GM23338 (cell line): ENCODE results near the gene ST6GALNAC3. TPM values are rescaled to one million over a fixed set of nuclear protein-coding genes. Genes with fewer than 3 reads are reported as not detected.

ENCODE experiments used
- ATAC-seq: fragments of 200-7000 bp; cut with Tn5 transposase; 3 replicates; pipeline ENCODE4 v1.9.1; 2020
- DNase-seq: peaks from one replicate; pipeline ENCODE4 v3.0.0-alpha.2; 2015; ENCODE audit warnings: low spot score
- H2AFZ ChIP-seq: fragments of 200-600 bp; sonication (generic); 2 replicates; pipeline ENCODE4 v1.8.0; 2016; ENCODE audit warnings: antibody characterized with exemption, mild to moderate bottlenecking, moderate library complexity
- H3F3A ChIP-seq: fragments of 200-600 bp; sonication (generic); replicated peaks from 2 replicates; pipeline ENCODE4 v1.8.0; 2017; ENCODE audit warnings: antibody characterized with exemption, mixed run types, low read depth
- H3K27ac ChIP-seq: fragments of 200-600 bp; sonication (generic); 2 replicates; pipeline ENCODE4 v1.6.1; 2016; ENCODE audit warnings: low read depth
- H3K27me3 ChIP-seq: fragments of 200-600 bp; sonication (generic); 2 replicates; pipeline ENCODE4 v1.8.0; 2016; ENCODE audit warnings: mild to moderate bottlenecking, mixed run types, moderate library complexity; ENCODE audit not compliant: insufficient read depth
- H3K36me3 ChIP-seq: fragments of 200-600 bp; sonication (generic); 2 replicates; pipeline ENCODE4 v1.8.0; 2016; ENCODE audit warnings: mild to moderate bottlenecking; ENCODE audit not compliant: insufficient read depth
- H3K4me1 ChIP-seq: fragments of 200-600 bp; sonication (generic); 2 replicates; pipeline ENCODE4 v1.8.0; 2016; ENCODE audit warnings: mild to moderate bottlenecking, moderate library complexity; ENCODE audit not compliant: insufficient read depth
- H3K4me2 ChIP-seq: fragments of 200-600 bp; sonication (generic); 2 replicates; pipeline ENCODE4 v1.7.1; 2017; ENCODE audit warnings: mixed run types
- H3K4me3 ChIP-seq: fragments of 200-600 bp; sonication (generic); 2 replicates; pipeline ENCODE4 v1.6.1; 2016; ENCODE audit warnings: mixed run types
- H3K79me2 ChIP-seq: fragments of 200-600 bp; sonication (generic); replicated peaks from 2 replicates; pipeline ENCODE4 v1.8.0; 2017; ENCODE audit warnings: mild to moderate bottlenecking; ENCODE audit not compliant: insufficient read depth
- H3K9me2 ChIP-seq: fragments of 200-600 bp; sonication (generic); 2 replicates; pipeline ENCODE4 v1.8.0; 2017; ENCODE audit not compliant: insufficient read depth
- H4K20me1 ChIP-seq: fragments of 200-600 bp; sonication (generic); replicated peaks from 2 replicates; pipeline ENCODE4 v1.8.0; 2017; ENCODE audit warnings: mild to moderate bottlenecking; ENCODE audit not compliant: insufficient read depth
- H3K27ac Mint-ChIP-seq: 2 replicates; pipeline ENCODE4 v1.8.0; 2020; ENCODE audit warnings: inconsistent platforms, mild to moderate bottlenecking, moderate library complexity, mixed read lengths
- H3K27me3 Mint-ChIP-seq: 3 replicates; pipeline ENCODE4 v1.8.0; 2022; ENCODE audit warnings: low read depth, mild to moderate bottlenecking, moderate library complexity, mixed read lengths, inconsistent platforms; ENCODE audit not compliant: insufficient read depth, poor library complexity
- H3K36me3 Mint-ChIP-seq: 3 replicates; pipeline ENCODE4 v1.8.0; 2021; ENCODE audit warnings: low read depth, mild to moderate bottlenecking, inconsistent platforms, moderate library complexity, mixed read lengths
- H3K4me1 Mint-ChIP-seq: 3 replicates; pipeline ENCODE4 v1.8.0; 2020; ENCODE audit warnings: mild to moderate bottlenecking, inconsistent platforms, mixed read lengths
- H3K4me3 Mint-ChIP-seq: 3 replicates; pipeline ENCODE4 v1.8.0; 2021; ENCODE audit warnings: moderate library complexity, mild to moderate bottlenecking, inconsistent platforms, mixed read lengths
- H3K9me3 Mint-ChIP-seq: 3 replicates; pipeline ENCODE4 v1.8.0; 2020; ENCODE audit warnings: moderate library complexity, mild to moderate bottlenecking, inconsistent platforms, mixed read lengths
- EZH2 ChIP-seq: fragments of 200-600 bp; sonication (generic); IDR thresholded peaks from one replicate; pipeline ENCODE4 v1.8.0; 2017; ENCODE audit warnings: antibody characterized with exemption, mild to moderate bottlenecking, low read depth; ENCODE audit not compliant: unreplicated experiment
- EZH2phosphoT487 ChIP-seq: fragments of 200-600 bp; sonication (generic); IDR thresholded peaks from one replicate; pipeline ENCODE4 v1.8.1; 2018; ENCODE audit warnings: antibody characterized with exemption; ENCODE audit not compliant: unreplicated experiment
- JUNB ChIP-seq: IDR thresholded peaks from one replicate; pipeline ENCODE4 v1.6.1; 2016; ENCODE audit warnings: antibody characterized with exemption; ENCODE audit not compliant: unreplicated experiment
- NANOG ChIP-seq: IDR thresholded peaks from 2 replicates; pipeline ENCODE4 v1.6.1; 2016; ENCODE audit warnings: antibody characterized with exemption, borderline replicate concordance
- REST ChIP-seq: IDR thresholded peaks from one replicate; pipeline ENCODE4 v1.6.1; 2018; ENCODE audit warnings: antibody characterized with exemption; ENCODE audit not compliant: unreplicated experiment
- ZNF114 ChIP-seq: fragments of 250-450 bp; sonication (Bioruptor Pico); IDR thresholded peaks from 2 replicates; pipeline ENCODE4 v1.5.0; 2020; ENCODE audit warnings: mild to moderate bottlenecking, moderate library complexity
- polyA plus RNA-seq: library from polyadenylated mRNA; unstranded; fragments of >200 nt; fragmentation: Nextera tagmentation; extraction: Ambion mirVana; gene quantifications from 2 replicates; pipeline ENCODE4 v1.2.1, GENCODE V29; 2016
- total RNA-seq: library from RNA; depleted of rRNA; stranded (reverse); fragments of >200 nt; shearing (Covaris generic); gene quantifications from 2 replicates; pipeline ENCODE4 v1.2.3, GENCODE V29; 2014
- TF ChIP-seq, protein P1 (sequence below), 2 experiments: fragments of 200-600 bp in 1 of 2; sonication (generic) in 1 of 2; conservative IDR thresholded peaks; 2 replicates each; pipeline versions ENCODE4 v1.5.1 to v1.6.1; 2016 to 2017; ENCODE audit warnings: antibody characterized with exemption in 2 of 2, low read depth in 2 of 2, mild to moderate bottlenecking in 2 of 2, moderate library complexity in 1 of 2

ST6GALNAC3 gene
- total and polyA plus RNA-seq, 2 experiments from 2014 or later: 4.7 to 11.6 TPM

DNA sequence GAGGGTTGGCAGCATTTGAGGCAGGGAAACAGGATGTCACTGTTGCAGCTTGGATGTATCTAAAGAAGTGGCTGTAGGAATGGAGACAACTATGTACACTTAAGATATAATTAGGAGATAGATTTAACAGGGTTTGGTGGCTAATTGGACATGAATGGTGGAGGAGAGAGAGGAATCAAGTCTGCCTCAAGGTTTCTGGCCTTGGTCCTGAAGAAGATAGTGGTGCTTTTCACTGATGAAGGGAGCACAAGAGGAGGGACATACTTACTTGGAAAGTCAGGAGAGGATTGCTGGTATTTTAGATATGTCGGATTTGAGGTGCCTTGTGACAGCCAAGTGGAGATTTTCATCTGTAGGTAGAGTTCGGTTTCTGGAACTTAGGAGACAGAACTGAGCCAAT lies 123.9 kb downstream of the ST6GALNAC3 start:
- Mint-ChIP-seq H3K27me3 (no peaks in the 10 kb centered on the region), H3K4me1 (peaks cover 11% of the 10 kb centered on the region), H3K36me3 (peaks cover 11% of the 10 kb centered on the region), H3K27ac (no peak overlapping the region), H3K9me3 (peaks cover 6% of the 10 kb centered on the region; the same call in 1 of the 3 replicates), H3K4me3 (no peak overlapping the region)
- Histone ChIP-seq H3K4me1 (no peaks in the 10 kb centered on the region; the same call in 1 of the 2 replicates), H3K9me2 (peaks cover 10% of the 10 kb centered on the region), H3K27ac (no peak overlapping the region), H4K20me1 (no peaks in the 10 kb centered on the region), H3K4me3 (no peak overlapping the region), H2AFZ (no peak overlapping the region), H3K36me3 (no peaks in the 10 kb centered on the region), H3F3A (no peaks in the 10 kb centered on the region), H3K4me2 (no peak overlapping the region), H3K79me2 (no peaks in the 10 kb centered on the region; the same call in 1 of the 2 replicates), H3K27me3 (no peaks in the 10 kb centered on the region)
- TF ChIP-seq REST: peak; percentile 46
- TF ChIP-seq, protein P1, sequence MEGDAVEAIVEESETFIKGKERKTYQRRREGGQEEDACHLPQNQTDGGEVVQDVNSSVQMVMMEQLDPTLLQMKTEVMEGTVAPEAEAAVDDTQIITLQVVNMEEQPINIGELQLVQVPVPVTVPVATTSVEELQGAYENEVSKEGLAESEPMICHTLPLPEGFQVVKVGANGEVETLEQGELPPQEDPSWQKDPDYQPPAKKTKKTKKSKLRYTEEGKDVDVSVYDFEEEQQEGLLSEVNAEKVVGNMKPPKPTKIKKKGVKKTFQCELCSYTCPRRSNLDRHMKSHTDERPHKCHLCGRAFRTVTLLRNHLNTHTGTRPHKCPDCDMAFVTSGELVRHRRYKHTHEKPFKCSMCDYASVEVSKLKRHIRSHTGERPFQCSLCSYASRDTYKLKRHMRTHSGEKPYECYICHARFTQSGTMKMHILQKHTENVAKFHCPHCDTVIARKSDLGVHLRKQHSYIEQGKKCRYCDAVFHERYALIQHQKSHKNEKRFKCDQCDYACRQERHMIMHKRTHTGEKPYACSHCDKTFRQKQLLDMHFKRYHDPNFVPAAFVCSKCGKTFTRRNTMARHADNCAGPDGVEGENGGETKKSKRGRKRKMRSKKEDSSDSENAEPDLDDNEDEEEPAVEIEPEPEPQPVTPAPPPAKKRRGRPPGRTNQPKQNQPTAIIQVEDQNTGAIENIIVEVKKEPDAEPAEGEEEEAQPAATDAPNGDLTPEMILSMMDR (conservative IDR thresholded peaks at IDR 0.05; ENCODE audit: low read depth in 2 of 2): no peak
- DNase-seq (no peak), ATAC-seq (no peak)

DNA sequence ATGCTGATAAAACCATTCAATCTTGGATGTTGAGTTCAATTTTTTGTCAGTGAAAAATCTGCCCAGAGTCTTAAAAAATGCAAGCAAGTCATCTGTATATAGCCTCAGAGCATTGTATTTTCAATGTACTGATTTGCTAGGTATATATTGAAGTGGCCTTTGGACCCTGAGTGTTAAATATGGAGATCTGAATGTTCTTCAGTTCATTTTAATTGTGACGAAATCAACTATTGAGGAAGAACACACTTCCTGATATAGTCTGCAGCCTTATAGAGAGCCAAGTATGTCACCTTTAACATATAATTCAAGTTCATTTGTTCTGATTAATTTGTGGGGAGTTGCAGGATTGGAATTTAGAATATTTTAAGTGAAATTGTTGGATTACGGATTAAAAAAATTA lies 128.1 kb downstream of the ST6GALNAC3 start:
- H3K79me2 ChIP-seq: no peaks in the 10 kb centered on the region; the same call in 1 of the 2 replicates
- Mint-ChIP-seq H3K27ac (no peak overlapping the region), H3K36me3 (peaks cover 14% of the 10 kb centered on the region), H3K9me3 (peaks cover 6% of the 10 kb centered on the region; the same call in 1 of the 3 replicates), H3K4me1 (0 out of 3 replicates have a peak, but pooled peaks cover 2% of the 10 kb centered on the region), H3K4me3 (no peak overlapping the region), H3K27me3 (no peaks in the 10 kb centered on the region)
- no peaks in the 10 kb centered on the region for H4K20me1 ChIP-seq
- no peaks in the 10 kb centered on the region; the same call in 1 of the 2 replicates for H3K36me3 ChIP-seq
- H3K9me2 ChIP-seq: peaks cover 14% of the 10 kb centered on the region
- H3F3A ChIP-seq: no peaks in the 10 kb centered on the region
- H3K4me2 ChIP-seq: no peak overlapping the region
- no peak overlapping the region for H3K4me3 ChIP-seq
- no peaks in the 10 kb centered on the region for H3K4me1 ChIP-seq
- H2AFZ ChIP-seq: no peak overlapping the region
- H3K27me3 ChIP-seq: no peaks in the 10 kb centered on the region
- ATAC-seq: no peak
- no peak overlapping the region for H3K27ac ChIP-seq
- no peak for DNase-seq
- TF ChIP-seq EZH2: no peak
- TF ChIP-seq, protein P1 (conservative IDR thresholded peaks at IDR 0.05; ENCODE audit: low read depth in 2 of 2): no peak
- no peak for TF ChIP-seq EZH2phosphoT487
- no peak for TF ChIP-seq JUNB
- TF ChIP-seq ZNF114 (CRISPR knock-in tag): no peak
- TF ChIP-seq NANOG: no peak
- no peak for TF ChIP-seq REST
